ENCODE results near the gene CTIF. TPM values are rescaled to one million over a fixed set of nuclear protein-coding genes. Genes with fewer than 3 reads are reported as not detected.
"Not testable (repeated sequence)": the region's sequence is repeated elsewhere in the genome, so short reads cannot be mapped to it uniquely, and the experiment has no call there.

CTIF gene
- total RNA-seq, 1 donor from 2014 or later = 15.0 TPM

GRCh38 chr18:48500517-48500916, 38.3 kb upstream of the CTIF start:
- no peaks in the 10 kb centered on the region for H3K27me3 ChIP-seq (ENCODE audit: control insufficient read depth, insufficient read depth, low read length)
- H3K4me3 ChIP-seq (ENCODE audit: low read depth, low read length) = no peak overlapping the region
- no peaks in the 10 kb centered on the region for H3K36me3 ChIP-seq (ENCODE audit: control insufficient read depth, insufficient read depth, low read length)
- no peak for FAIRE-seq
- TF ChIP-seq CTCF (IDR thresholded peaks at IDR 0.05; ENCODE audit: insufficient read depth, low read length, severe bottlenecking) = no peak
- DNase-seq (ENCODE audit: low read depth) = no peak

GRCh38 chr18:48502906-48503305, 35.9 kb upstream of the CTIF start:
- FAIRE-seq (no peak), DNase-seq (ENCODE audit: low read depth) (no peak)

GRCh38 chr18:48504819-48505218, 34.0 kb upstream of the CTIF start:
- TF ChIP-seq CTCF (IDR thresholded peaks at IDR 0.05; ENCODE audit: insufficient read depth, low read length, severe bottlenecking) = no peak
- DNase-seq (ENCODE audit: low read depth) (no peak), FAIRE-seq (no peak)

More at GRCh38 chr18:48502906-48503305, 35.9 kb upstream of the CTIF start:
- H3K36me3 ChIP-seq (ENCODE audit: control insufficient read depth, insufficient read depth, low read length) = no peaks in the 10 kb centered on the region
- no peak for TF ChIP-seq CTCF (IDR thresholded peaks at IDR 0.05; ENCODE audit: insufficient read depth, low read length, severe bottlenecking)
- H3K4me3 ChIP-seq (ENCODE audit: low read depth, low read length) = no peak overlapping the region
- H3K27me3 ChIP-seq (ENCODE audit: control insufficient read depth, insufficient read depth, low read length) = no peaks in the 10 kb centered on the region

GRCh38 chr18:48506983-48507568, 31.8 kb upstream of the CTIF start:
- not testable (repeated sequence) for DNase-seq (ENCODE audit: low read depth); H3K36me3 ChIP-seq (ENCODE audit: control insufficient read depth, insufficient read depth, low read length); FAIRE-seq; H3K4me3 ChIP-seq (ENCODE audit: low read depth, low read length); H3K27me3 ChIP-seq (ENCODE audit: control insufficient read depth, insufficient read depth, low read length)

More at GRCh38 chr18:48504819-48505218, 34.0 kb upstream of the CTIF start:
- H3K4me3 ChIP-seq (ENCODE audit: low read depth, low read length) = no peak overlapping the region
- no peaks in the 10 kb centered on the region for H3K27me3 ChIP-seq (ENCODE audit: control insufficient read depth, insufficient read depth, low read length)
- no peaks in the 10 kb centered on the region for H3K36me3 ChIP-seq (ENCODE audit: control insufficient read depth, insufficient read depth, low read length)

- FAIRE-seq = not testable (repeated sequence)
Measured at GRCh38 chr18:48512498-48512897, 26.3 kb upstream of the CTIF start.

GRCh38 chr18:48514786-48515185, 24.0 kb upstream of the CTIF start:
- no peak for DNase-seq (ENCODE audit: low read depth)
- Histone ChIP-seq H3K36me3 (ENCODE audit: control insufficient read depth, insufficient read depth, low read length) (no peaks in the 10 kb centered on the region), H3K4me3 (ENCODE audit: low read depth, low read length) (no peak overlapping the region), H3K27me3 (ENCODE audit: control insufficient read depth, insufficient read depth, low read length) (no peaks in the 10 kb centered on the region)
- no peak for TF ChIP-seq CTCF (IDR thresholded peaks at IDR 0.05; ENCODE audit: insufficient read depth, low read length, severe bottlenecking)
- no peak for FAIRE-seq

More at GRCh38 chr18:48512498-48512897, 26.3 kb upstream of the CTIF start:
- not testable (repeated sequence) for DNase-seq (ENCODE audit: low read depth); H3K36me3 ChIP-seq (ENCODE audit: control insufficient read depth, insufficient read depth, low read length); H3K4me3 ChIP-seq (ENCODE audit: low read depth, low read length); H3K27me3 ChIP-seq (ENCODE audit: control insufficient read depth, insufficient read depth, low read length)

- no peak for TF ChIP-seq CTCF (IDR thresholded peaks at IDR 0.05; ENCODE audit: insufficient read depth, low read length, severe bottlenecking)
- no peak for FAIRE-seq
Measured at GRCh38 chr18:48517048-48517447, 21.8 kb upstream of the CTIF start.

More at GRCh38 chr18:48517048-48517447, 21.8 kb upstream of the CTIF start:
- Histone ChIP-seq H3K36me3 (ENCODE audit: control insufficient read depth, insufficient read depth, low read length) (no peaks in the 10 kb centered on the region), H3K4me3 (ENCODE audit: low read depth, low read length) (no peak overlapping the region), H3K27me3 (ENCODE audit: control insufficient read depth, insufficient read depth, low read length) (no peaks in the 10 kb centered on the region)
- DNase-seq (ENCODE audit: low read depth) = no peak
